ENCODE measurements around the gene CPLX4.

DNA sequence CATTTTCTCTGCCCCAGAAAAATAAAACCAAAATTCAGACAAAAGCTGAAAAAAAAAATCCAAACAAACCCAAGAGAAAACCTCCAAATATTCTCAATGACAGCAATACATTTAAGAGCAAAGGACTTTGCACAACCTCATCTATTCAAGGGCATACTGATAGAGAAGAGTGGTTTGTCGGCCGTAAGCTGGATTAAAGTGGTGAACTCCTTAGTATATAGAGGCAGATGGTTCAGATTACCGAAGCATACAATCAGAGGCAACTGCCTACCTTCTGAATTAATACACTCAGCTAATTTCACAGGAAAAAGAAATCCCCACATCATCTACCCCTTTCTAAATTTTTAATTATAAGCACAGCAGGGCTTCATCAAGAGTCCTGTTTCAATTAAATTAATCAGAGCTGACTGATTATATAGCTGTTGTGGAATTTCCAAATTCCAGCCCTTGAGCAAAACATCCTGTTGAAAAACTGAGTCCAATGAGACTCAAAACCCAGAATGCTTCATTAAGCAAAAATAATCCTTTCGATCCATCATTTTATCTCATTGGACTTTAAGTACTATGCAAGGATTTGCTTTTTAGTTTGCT lies at the start of gene CPLX4:
- TF ChIP-seq, protein P1, sequence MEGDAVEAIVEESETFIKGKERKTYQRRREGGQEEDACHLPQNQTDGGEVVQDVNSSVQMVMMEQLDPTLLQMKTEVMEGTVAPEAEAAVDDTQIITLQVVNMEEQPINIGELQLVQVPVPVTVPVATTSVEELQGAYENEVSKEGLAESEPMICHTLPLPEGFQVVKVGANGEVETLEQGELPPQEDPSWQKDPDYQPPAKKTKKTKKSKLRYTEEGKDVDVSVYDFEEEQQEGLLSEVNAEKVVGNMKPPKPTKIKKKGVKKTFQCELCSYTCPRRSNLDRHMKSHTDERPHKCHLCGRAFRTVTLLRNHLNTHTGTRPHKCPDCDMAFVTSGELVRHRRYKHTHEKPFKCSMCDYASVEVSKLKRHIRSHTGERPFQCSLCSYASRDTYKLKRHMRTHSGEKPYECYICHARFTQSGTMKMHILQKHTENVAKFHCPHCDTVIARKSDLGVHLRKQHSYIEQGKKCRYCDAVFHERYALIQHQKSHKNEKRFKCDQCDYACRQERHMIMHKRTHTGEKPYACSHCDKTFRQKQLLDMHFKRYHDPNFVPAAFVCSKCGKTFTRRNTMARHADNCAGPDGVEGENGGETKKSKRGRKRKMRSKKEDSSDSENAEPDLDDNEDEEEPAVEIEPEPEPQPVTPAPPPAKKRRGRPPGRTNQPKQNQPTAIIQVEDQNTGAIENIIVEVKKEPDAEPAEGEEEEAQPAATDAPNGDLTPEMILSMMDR (IDR thresholded peaks at IDR 0.05; ENCODE audit: low read depth, low read length), result no peak
- no peak for TF ChIP-seq EZH2phosphoT487 (IDR thresholded peaks at IDR 0.05; ENCODE audit: low read depth)
